Suprapubic skin (tissue), 3 donors: ENCODE results near the gene MAGED4.

Experiments used
- CTCF ChIP-seq, 2 donors: fragments of 200-600 bp in 1 of 2; fragments of 450-650 bp in 1 of 2; sonication (generic) in 1 of 2; IDR thresholded peaks; one replicate each; pipeline ENCODE4 v1.5.1; 2016 to 2019; ENCODE audit warnings: antibody characterized with exemption in 2 of 2, mild to moderate bottlenecking in 1 of 2, moderate library complexity in 1 of 2
- EP300 ChIP-seq: sonication (generic); formaldehyde crosslinking; IDR thresholded peaks from one replicate; pipeline ENCODE4 v1.6.1; 2017; ENCODE audit warnings: antibody characterized with exemption

GRCh38 chrX:52138830-52139544 lies 45.7 kb upstream of the MAGED4 start:
- no peak for TF ChIP-seq CTCF (IDR thresholded peaks at IDR 0.05)
- TF ChIP-seq EP300: no peak
